Hepatic stellate cell (primary cell): ENCODE measurements around the gene RGPD5.
"Not testable (repeated sequence)": the region's sequence is repeated elsewhere in the genome, so short reads cannot be mapped to it uniquely, and the experiment has no call there.

ENCODE experiments used
- DNase-seq: peaks from one replicate; pipeline ENCODE4 v3.0.0; 2011; ENCODE audit warnings: low spot score

RGPD5 gene

GRCh38 chr2:109794074-109794737 is at the start of gene RGPD5:
RGPD5 (plus strand) TSS chr2:109794305; CDS start chr2:109794466, 161 bp downstream.
- DNase-seq: not testable (repeated sequence)

DNA sequence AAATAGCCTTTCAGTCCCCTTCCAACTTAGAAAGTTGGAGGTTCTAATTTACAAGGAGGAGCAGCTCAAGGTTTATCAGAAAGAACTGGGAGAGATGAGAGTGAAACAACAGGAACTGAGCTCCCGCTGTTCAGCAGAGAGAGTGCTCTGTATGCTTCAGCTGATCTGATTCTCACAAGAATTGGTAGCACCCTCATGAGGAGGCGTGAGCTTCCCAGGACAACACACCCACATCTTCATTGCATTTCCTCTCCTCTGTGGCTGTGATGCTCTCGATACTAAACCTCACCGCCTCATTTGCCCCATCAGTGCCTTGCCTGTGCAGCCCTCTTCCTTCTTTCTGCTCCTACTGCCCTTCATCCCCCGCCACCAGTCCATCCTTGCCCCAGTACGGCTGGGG is 42.5 kb upstream of the RGPD5 start:
- DNase-seq: not testable (repeated sequence)

GRCh38 chr2:109757163-109757824 is 36.8 kb upstream of the RGPD5 start:
- not testable (repeated sequence) for DNase-seq

GRCh38 chr2:109760265-109761042 is 33.7 kb upstream of the RGPD5 start:
- not testable (repeated sequence) for DNase-seq

- DNase-seq: not testable (repeated sequence)
Observed at GRCh38 chr2:109761043-109761454, 33.1 kb upstream of the RGPD5 start.

DNA sequence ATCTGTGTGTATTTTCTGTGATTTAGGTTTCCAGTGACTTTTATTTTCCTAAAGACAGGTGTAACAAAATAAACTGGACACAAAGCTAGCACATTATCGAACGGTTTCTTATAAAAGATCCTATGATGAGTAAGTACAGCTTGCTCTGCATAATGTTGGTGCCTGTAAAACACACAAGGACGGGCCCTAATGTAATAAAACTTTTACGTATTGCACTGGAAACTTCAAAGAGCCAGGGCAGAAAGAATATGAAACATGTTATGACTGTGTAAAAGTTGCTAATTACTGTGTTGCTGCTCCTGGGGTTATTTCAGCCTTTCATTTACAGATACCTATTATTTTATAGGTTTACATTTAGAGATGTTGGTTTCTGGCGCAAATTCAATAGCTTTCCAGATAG is 32.1 kb upstream of the RGPD5 start:
- not testable (repeated sequence) for DNase-seq

- not testable (repeated sequence) for DNase-seq
Observed at GRCh38 chr2:109766074-109766473, 28.0 kb upstream of the RGPD5 start.

- DNase-seq: not testable (repeated sequence)
Observed at GRCh38 chr2:109766886-109767578, 27.1 kb upstream of the RGPD5 start.

DNA sequence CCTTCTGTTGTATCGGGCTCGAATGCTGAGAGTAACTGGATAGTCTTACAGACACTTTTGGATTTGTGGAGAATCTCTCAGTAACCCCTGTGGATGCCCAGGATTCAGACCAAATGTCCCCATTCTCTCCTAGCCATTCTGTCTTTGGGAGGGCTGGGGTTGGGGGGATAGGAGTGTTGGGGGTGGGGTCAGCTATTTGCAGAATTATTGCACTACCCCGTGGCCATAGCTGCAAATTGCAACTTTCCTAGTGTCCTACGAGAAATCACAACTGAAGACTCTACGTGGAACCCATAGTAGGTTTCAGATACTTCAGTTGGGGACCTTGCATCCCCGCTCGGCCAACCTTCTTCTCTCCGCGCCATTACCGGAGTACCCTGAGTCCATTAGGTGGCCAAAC is 25.2 kb upstream of the RGPD5 start:
- DNase-seq: not testable (repeated sequence)

DNA sequence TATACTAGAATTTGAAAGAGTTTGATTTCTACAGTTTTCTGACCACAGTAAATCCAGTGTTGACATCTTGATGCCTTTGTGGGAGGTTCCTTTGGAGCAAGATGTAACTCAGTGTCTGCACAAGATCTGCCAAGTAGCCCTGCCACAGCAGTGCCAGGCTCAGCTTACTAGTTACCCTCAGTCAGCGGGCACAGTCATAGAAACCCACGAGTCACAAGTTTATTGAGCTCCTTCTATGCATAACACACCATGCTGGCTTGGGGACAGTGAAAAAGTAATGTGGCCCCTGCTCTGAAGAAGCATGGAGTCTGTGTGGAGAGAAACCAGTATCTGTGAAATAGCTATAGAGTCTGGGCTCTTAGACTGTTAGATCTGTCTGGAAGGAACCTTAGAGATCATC is 15.0 kb upstream of the RGPD5 start:
- not testable (repeated sequence) for DNase-seq

- not testable (repeated sequence) for DNase-seq
Observed at GRCh38 chr2:109781147-109781816, 12.8 kb upstream of the RGPD5 start.

GRCh38 chr2:109782446-109782993 is 11.6 kb upstream of the RGPD5 start:
- not testable (repeated sequence) for DNase-seq

DNA sequence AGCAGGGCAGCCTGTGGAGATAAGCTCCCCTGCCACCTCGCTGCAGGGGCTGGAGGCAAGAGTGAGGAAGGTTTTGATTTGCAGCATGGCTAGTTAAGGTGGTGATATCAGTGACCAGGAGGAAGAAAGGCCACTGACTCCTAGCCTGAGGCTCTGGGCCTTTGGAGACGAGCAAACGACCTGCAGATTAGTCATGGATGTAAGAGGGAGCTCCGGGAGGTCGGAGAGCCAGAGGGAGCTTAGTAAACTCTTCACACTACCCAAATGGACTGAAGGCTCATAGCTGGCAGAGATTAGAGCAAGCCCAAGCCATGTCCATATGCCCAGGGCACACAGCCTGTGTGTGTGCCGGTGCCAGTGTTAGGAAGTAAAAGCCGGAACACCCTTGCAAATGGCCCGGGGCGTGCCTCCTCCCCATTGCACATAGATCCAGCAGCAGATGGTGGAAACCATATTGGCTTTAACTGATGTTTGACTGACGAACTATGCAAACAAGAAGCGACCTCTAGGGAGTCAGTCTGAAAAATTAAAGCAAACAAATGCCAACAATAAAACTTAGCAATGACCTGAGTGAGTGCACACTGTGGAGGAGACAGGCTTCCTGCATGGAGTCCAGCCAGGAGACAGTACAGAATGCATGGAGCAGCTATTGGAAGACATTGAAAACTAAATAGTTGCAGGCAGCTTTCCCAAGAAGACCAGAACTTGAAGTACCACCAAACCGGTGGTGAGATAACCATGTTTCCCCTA is 2.4 kb upstream of the RGPD5 start:
- not testable (repeated sequence) for DNase-seq

- DNase-seq: not testable (repeated sequence)
Observed at GRCh38 chr2:109792659-109793058, 1.4 kb upstream of the RGPD5 start.

DNA sequence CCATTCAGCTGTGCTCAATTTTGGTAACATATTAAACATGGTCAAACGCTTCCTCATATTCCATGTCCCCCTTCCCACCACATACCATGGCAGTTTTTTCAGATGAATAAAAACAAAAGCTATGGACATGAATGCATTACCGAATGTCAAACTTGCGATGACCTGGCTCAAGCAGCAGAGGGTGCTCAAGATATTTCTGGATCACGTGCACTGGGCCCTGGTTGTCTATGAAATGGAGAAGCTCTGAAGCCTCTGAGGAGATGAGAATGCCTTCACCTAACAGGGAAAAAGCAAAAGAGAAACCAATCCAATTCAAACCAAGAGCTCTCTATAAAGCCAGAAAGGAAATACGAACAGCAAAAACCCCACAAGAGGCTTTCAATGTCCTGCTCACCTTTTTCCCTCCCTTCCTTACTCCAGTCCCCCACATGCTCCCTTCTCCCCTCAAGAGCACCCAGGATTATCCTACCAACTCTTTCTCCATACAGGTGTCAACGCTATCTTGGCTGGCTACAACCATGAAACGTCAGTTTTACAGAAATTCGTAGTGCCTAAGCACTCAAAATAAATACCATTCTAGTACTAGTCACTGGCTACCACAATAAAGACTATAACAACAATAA is 77.1 kb downstream of the RGPD5 start:
- DNase-seq: not testable (repeated sequence)

DNA sequence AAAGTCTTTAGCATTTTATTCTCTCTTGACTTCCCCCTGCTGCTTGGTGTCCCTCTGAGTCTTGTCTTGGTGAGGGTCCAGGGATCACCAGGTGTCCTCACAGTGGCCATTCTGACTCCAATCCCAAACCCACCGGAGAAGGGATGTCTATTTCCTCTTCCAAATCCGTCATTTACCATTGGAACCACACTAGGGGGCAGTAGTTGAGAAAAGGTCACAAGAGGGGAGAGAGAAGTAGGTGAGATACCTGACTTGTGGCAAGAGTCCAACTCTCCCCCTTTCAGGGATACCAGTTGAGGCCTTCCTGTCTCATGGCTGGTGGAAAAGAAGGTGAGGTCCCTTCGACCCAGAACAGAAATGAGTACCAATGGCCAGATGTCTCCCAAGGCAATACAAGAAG is 82.5 kb downstream of the RGPD5 start:
- not testable (repeated sequence) for DNase-seq

DNA sequence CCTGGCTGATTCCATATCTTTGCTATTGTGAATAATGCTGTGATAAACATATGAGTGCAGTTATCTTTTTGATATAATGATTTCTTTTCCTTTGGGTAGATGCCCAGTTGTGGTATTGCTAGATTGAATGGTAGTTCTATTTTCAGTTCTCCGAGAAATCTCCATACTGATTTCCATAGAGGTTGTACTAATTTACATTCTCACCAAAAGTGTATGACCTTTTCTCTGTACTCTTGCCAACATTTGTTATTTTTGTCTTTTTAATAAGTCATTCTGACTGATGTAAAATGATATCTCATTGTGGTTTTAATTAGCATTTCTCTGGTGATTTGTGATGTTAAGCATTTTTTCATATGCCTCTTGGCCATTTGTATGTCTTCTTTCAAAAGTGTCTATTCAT is 88.0 kb downstream of the RGPD5 start:
- not testable (repeated sequence) for DNase-seq

GRCh38 chr2:109888414-109888813 is 94.3 kb downstream of the RGPD5 start:
- DNase-seq: not testable (repeated sequence)

DNA sequence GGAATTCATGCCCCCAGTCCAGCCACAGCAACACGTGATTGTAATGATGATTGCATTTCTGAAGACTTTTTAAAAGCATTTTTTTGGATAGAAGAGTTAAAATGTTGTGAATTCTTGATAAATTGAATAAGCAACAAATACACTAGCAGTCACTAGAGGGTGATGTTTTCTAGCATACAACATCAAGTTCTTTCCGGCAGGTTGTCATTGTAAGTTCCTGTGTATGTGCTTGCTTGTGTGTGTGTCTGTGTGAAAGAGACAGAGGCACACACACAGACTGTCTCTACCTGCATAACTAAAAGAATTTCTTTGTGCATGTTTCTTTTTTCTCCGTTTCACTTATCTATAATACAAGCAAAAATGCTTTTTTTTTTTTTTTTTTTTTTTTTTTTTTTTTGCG is 95.8 kb downstream of the RGPD5 start:
- not testable (repeated sequence) for DNase-seq

GRCh38 chr2:109891024-109891423 is 96.9 kb downstream of the RGPD5 start:
- DNase-seq: not testable (repeated sequence)
